COLO668 (cell line): ENCODE results near the gene KRT74.
A peak's percentile ranks its signal among the peaks of the same experiment; 100 is the strongest.
"Not testable (repeated sequence)": the region's sequence is repeated elsewhere in the genome, so short reads cannot be mapped to it uniquely, and the experiment has no call there.

Experiments
- DNase-seq: peaks from one replicate; lab custom pipeline; 2025; ENCODE audit not compliant: unreplicated experiment; lab: John Stamatoyannopoulos, UW

Gene KRT74

DNA sequence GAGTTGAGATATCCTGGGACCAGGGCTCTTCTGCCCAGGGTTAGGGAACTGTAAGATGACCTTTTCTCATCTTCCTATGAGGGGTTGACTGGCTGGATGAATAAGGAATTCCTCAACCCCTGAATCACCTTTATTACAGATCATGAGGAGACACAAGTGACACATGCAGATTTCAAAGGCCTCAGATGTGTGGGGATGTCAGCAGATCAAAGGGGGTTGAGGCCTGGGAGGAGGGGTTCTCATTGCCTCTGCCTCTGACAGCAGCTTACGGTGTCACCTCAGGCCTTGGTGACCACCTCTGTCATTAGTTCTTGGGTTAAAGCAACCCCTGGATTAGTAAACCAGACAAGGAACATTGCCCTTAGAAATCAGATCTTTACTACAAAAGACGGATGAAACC lies 29.7 kb upstream of the KRT74 start:
- DNase-seq: no peak

DNA sequence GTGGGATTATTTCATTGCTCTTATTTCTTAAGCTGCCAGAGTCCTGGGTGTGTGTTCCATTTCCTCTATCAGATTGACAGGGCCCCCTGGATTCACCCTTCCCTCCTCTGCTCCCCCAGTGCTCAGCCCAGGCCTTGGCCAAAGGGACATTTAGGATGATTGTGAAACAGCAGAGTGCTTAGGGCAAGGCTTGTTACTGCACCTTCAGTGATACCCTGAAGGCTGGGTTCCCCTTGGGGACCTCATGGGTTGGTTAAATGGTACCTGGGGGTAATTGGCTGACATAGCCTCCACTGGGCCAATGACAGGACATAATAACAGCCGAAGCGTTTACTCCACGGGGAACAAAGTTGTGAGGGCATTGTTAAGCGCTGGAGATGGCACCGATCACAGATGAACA lies 28.9 kb upstream of the KRT74 start:
- DNase-seq: no peak

DNA sequence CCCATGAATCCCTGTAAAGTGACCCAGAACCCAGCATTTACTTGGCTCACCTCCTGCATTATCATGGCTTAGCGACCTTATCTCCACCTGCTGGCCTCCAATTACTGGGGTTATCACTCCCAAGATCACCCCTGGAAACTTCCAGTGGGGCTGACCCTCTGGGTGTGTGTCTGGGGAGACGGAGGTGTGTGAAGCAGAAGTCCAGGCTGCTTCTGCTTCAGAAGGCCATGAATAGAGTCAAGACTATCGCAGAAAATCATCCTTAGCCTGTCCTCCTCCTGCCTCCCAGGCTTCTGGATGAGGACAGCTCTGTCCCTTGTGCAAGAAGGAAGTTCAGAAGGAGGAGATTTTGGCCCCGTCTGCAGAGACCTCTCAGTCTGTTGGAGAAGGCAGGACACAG lies 28.0 kb upstream of the KRT74 start:
- no peak for DNase-seq

DNA sequence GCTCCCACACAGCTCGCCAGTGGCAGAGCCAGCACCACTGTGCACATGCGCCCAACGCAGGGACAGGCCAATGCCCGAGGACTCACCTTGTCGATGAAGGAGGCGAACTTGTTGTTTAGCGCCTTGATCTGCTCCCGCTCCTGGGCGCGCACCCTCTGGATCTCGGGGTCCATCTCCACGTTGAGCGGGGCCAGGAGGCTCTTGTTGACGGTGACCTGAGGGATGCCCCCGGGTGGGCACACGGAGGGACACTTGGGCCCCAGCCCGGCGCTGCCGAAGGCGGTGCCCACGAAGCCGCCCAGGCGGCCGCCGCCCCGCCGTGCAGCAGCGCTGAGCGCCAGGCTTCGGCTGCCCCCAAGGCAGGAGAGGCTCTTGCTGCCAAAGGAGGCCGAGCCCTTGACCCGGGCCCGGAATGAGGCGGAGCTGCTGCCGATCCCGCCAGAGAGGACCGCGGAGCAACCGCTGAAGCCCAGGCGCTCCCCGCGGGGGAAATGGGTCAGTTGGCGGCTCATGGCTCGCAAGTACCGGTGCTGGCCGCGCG lies 27.4 kb upstream of the KRT74 start, which contains the start of gene KRT72:
Gene KRT72, minus strand, starts transcription at position 523 of the 541 bp plus-strand sequence. Its CDS starts 11 bp downstream, at position 512.
- DNase-seq: no peak

DNA sequence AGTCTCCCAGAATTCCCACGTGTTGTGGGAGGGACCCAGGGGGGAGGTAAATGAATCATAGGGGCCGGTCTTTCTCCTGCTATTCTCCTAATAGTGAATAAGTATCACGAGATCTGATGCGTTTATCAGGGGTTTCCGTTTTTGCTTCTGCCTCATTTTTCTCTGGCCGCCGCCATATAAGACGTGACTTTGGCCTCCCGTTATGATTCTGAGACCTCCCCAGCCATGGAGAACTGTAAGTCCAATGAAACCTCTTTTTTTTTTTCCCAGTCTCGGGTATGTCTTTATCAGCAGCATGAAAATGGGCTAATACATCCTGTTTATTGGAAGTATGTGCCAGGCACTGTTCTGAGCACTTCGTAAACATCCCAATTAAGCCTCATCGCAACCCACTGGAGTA lies 26.8 kb upstream of the KRT74 start:
- DNase-seq: no peak

DNA sequence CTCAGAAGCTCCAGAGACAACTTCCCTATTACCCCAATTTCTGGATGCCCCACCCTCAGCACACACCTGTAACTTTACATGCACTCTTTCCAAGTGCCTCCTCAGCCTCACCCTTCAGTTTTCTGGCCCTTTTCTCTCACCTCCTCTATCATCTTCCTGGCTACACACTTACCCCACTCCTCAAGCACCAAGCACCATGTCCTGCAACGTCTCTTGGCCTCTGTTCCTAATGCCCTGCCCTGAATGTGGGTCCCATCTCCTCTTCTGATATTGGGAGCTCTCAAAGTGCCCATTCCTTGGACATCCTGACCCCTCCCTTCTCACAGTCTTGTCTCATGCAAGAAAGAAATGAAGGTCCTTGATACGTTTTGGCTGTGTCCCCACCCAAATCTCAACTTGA lies 26.4 kb upstream of the KRT74 start:
- no peak for DNase-seq

DNA sequence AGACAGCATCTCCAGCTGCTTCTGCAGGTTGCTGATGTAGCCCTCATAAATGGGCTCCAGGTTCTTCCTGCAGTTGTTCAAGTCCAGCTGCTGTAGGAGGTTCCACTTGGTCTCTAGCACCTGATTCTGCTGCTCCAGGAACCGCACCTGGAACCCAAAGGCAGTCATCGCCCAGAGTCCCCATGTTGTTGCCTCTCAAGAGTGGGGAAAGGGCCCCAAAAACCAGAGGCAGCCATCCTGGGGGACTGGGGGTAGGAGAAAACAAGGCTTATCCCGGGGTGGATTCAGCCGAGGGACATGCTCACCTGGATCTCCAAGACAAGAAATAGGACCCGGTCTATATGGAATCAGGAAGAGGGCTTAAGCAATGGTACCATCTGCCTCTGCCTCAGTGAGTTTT lies 25.3 kb upstream of the KRT74 start:
- DNase-seq: no peak

DNA sequence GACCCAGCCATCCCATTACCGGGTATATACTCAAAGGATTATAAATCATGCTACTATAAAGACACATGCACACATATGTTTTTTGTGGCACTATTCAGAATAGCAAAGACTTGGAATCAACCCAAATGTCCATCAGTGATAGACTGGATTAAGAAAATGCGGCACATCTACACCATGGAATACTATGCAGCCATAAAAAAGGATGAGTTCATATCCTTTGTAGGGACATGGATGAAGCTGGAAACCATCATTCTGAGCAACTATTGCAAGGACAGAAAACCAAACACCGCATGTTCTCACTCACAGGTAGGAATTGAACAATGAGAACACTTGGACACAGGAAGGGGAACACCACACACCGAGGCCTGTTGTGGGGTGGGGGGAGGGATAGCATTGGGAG lies 20.6 kb upstream of the KRT74 start:
- DNase-seq: not testable (repeated sequence)

DNA sequence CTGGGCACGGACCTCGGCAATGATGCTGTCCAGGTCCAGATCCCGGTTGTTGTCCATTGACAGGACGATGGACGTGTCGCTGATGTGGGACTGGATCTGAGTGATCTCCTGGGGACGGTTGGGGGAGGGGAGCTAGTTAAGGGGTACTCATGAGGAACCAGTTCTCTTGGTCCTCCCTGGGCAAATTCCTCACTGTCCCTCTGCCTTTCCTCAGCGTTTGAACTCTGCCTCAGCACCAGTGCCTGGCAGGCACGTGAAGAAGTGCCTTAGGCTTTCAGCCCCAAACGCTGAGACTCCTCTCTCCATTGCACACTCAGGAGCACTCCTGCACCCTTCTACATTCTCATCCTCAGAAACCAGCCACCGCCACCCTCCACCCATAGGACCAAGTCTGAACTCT lies 17.9 kb upstream of the KRT74 start:
- no peak for DNase-seq

DNA sequence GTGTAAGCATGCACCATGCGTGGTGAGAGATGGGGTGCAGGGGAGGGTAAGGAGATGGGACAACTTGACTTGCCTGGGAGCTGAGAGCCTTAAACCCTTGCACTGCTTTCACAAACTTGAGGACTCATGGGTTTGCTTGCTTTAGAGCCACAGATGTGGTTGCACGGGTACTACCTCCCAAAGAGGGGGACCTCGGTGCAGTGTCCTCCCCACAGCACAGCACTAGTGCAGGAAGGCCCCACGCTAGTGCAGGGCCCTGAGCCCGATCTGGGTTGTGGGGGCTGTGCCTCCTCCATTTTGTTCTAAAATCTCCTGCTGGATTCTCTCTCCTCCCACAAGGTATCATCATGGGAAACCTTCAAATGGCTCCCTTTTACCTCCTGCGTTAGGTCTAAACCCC lies 16.4 kb upstream of the KRT74 start:
- no peak for DNase-seq

DNA sequence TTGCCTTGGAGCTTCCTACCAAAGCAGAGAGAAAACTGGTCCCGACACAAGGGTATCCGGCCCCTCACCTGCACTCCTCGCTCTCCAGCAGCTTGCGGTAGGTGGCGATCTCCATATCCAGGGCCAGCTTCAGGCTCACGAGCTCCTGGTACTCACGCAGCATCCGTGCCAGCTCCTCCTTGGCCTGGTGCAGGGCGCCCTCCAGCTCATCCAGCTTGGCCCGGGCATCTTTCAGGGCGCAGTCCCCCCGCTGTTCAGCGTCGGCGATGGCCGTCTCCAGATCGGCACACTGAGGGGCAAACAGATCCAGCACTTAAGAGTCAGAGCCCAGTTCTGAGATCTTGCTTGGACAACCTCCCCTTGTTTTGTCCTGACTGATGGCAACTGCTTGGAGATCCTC lies 13.9 kb upstream of the KRT74 start:
- no peak for DNase-seq

DNA sequence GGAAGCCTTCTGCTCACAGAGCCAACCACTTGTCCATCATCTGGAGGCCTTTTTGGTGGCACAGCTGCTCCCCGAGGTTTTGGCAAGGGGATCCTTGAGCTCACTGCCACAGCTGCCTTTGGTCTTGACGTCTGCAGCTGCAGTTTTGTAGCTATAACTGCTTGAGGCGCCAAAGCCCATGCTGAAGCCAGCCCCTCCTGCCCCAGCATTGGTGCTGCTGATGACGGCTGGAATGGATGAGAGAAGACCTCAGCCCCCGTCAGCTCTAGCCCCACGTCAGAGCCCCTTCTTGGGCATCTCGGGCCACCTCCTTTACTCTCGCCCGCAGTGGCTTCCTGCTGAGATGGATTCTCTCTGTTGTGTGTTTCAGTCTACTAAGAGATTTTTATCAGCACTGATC lies 12.3 kb upstream of the KRT74 start:
- DNase-seq: no peak

DNA sequence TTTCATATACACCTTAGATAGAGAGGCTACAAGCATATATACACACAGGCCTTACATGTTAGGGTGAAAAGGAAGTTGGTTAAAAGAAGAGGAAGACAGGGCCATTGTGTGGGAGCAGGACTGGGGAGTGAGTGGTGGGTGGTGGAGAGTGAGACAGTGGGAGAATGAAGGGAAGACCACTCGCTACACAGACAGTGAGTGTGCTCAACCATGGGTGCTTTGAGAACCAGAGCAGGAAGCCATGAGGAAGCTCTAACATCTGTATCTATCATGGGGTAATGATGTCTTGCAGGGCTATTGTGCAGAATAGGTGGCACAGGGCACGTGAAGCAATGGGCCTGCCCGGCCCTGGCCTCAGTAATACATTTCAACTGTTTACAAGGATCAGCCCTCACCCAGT lies 11.4 kb upstream of the KRT74 start:
- DNase-seq: no peak

DNA sequence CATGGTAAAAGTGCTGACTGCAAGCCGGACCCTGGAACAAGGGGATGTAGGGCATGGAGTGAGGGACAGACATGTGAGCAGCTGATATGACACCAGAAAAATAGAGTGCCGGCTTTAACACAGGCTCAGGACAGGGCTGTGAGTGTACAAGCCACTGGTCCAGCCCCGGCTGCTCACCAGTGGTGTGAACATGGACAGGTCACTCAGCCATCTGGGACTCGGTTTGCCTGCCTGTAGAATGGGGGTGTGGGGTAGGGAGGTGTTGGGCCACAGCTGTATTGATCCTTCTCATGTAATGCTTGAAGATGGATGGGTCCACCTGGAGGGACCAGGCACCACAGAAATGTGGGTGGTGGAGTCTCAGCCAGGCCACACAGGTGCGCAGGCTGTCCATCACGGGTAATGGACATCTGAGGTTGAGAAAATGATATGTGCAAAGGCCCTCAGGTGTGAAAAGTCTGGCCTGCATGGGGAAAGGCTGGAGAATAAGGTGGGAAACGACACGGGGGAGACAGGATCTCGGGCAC lies 10.6 kb upstream of the KRT74 start:
- no peak for DNase-seq

DNA sequence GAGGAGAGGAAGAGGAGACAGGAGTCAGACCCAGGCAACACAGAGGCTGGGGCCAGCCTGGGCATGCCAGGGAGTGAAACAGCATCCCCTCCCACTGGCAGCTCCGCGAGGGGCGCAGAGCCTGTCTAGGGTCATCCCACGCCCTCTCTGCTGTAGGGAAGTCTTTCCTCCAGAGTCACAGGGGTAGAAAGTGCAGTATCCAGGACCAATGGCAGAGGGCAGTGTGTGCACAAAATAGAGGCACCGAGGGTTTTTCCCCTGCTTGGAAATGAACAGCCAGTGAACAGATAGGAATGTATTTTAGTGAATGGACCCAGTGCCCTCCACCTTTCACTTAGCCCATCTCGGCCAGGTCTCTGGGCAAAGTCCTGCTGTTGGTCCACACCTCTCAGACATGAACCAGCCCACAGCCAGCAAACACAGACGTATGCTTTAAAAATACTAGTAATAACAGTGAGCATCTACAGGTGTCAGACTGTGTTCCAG lies 9.4 kb upstream of the KRT74 start:
- peak; percentile 13 for DNase-seq

DNA sequence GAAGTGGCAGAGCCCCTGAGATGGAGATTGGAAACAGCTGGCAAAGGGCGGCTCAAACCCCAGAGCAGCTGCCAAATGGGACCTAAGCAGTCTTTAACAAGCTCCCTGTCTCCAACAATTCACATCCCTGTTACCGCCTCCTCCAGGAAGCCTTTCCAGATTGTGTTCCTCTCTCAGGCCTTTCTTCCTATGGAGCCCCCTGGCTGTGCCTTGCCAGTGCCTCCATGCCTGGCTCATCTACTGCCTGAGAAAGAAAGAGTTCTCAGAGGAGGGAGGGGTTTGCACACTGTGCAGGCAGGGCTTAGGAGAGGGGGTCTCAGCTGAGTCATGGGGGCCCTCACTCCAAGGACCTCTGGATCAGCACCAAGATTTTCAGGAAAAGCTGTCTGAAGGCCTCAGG lies 8.8 kb upstream of the KRT74 start:
- DNase-seq: no peak

DNA sequence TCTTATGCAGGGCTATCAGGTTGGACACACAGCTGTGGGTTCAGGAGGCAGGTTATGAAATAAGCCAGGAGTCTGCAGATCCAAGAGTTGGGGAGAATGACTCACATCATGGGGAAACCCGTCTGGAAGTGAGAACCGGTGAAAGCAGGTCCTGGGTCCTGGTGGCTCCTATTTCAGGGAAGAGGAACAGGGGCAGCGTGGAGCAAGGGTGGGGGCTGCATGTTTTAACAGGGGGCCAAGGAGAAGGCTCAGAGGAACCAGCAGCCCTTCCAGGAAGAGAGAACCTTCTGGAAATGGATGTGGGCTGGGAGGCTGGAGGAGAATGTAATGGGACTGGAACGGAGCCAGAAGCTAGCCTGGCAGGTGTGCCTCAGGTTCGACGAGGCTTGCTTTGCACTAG lies 7.8 kb upstream of the KRT74 start:
- peak; percentile 15 for DNase-seq

DNA sequence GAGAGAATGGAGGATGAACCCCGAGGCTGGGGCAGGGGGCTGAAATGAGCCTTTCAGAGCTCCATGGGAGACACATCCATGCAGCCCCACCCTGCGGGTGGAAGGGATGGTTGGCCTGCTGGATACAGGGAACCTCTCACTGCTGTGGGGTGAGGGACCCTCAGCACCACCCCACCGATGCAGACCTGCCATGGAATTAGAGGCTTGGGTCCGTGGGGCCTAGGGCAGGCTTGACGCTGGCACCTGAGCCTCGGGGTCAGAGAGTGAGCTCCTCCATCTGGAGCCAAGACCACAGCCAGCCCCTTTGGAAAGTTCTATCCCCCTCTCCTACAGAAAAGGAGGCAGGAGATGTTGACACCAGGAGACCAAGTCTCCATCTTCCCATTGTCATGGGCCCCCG lies 7.4 kb upstream of the KRT74 start:
- DNase-seq: no peak

DNA sequence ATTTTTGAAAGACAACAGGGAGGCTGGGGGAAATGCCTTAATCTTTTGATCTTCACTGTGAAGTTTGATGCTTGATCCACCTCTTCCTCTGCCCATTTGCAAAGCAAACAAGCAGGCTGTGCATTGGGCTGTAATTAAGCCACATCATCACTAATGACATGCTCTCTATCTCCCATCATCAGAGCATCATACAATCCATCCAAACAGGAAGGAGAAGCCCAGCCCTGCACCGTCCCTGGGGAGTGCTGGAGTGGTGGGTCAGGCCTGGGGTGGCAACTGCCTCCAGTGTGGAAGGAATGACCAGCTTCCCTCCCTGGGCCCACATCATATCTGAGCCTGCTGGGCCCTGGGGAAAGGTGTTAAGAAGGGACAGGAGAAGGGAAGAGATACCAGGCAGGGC lies 6.9 kb upstream of the KRT74 start:
- DNase-seq: no peak

DNA sequence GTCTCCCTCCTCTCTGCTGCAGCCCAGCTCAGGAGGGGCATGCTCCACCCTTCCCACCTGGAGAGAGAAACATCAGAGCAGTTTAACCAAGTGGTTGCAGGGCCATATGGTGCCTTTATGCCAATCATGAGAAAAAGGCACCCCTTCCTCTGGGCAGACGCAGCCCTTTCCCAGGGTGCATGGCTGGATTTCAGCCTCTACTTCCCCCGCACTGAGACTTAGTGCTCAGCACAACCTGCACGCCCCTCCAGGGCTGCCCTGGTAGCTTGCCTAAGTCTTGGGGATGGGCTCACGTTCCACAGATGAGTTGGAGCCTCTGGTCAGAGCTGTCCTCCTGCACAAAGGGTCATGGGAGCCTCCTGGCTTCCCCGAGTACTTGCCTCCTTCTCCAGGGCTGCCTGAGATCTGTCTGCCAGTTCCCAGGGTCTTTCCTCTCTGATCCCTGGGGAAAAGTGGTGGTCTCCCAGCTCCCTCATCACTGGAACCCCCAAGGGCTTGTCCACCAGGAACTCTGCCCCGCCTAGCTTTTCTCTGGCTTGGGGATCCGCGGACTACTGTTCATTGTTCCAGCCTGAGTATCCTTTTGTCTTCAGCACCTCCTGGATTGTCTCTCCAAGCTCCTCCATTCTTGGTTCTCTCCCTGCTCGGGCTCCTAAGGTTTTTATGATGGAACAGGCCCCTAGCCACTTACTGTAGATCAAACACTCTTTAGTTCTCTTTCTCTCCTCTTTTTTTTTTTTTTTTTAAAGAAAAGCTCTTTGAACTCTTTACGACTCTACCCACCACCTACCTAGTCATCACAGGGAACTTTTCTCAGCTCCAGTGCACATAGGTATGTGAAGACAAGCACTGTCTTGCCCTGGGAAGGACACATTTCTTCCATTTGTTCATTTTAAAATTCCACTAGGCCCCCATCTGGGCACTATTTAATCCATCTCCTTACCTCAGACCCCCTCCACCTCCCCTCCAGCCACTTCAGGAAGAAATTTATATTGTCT lies 6.1 kb upstream of the KRT74 start:
- no peak for DNase-seq

DNA sequence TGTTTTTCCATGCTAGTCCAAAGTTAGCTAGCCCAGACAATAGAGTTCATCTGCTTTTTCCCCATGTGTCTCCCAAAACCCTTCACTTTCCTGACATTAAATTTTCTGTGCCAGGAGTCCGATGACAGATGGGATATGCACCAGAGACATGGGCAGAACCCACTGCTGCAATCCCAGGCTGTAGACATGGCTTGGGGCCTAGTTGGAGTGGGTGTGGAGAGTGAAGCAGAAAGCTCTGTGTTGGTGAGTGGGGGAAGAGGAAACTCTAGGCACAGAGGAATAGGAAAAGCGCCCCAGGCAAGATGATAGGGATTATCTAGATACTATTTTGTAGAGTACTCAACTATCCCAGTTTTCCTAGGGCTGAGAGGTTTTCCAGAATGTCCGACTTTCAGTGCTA lies 4.8 kb upstream of the KRT74 start:
- DNase-seq: no peak

DNA sequence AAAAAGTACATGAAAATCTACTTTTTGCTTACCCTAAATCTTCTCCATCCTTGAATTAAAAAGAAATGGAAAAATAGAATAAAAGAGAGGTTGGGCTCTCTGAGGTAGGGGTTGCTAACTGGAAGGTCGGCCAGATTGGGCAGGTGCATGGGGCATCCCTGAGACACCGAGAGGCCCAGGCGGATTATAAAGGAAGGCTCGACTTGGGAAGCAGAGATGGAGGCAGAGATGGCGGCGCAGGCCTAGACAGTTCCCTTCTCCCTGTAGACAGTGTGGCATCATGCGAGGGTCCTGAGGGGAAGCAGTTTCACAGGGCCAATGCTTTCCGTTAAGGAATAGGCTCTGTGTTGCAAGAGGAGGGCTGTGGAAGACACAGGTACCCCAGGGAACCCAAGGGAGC lies 3.7 kb upstream of the KRT74 start:
- DNase-seq: no peak
